GM12892 (cell line): ENCODE results near the gene ASS1.

Experiments used
- POLR2A ChIP-seq: IDR thresholded peaks from 2 replicates; pipeline ENCODE4 v1.6.1; 2011; ENCODE audit warnings: low read depth, low read length, control low read depth
- POLR2AphosphoS5 ChIP-seq: IDR thresholded peaks from 2 replicates; pipeline ENCODE4 v1.6.1; 2011; ENCODE audit warnings: low read depth, low read length, control low read depth
- TAF1 ChIP-seq: IDR thresholded peaks from 2 replicates; pipeline ENCODE4 v1.6.1; 2011; ENCODE audit warnings: low read depth, mild to moderate bottlenecking, control low read depth, low read length, borderline replicate concordance

GRCh38 chr9:130395810-130396435 lies 48.8 kb upstream of the ASS1 start:
- no peak for TF ChIP-seq POLR2A
- TF ChIP-seq TAF1, result no peak
- TF ChIP-seq POLR2AphosphoS5, result no peak
